Cardiac fibroblast (primary cell): ENCODE data around the gene HOXD3.

Source experiments
- DNase-seq, 2 donors: peaks; one replicate each; pipeline versions ENCODE4 v3.0.0 to v3.0.0-alpha.2; 2010; ENCODE audit warnings: low read depth in 2 of 2
- H3K4me3 ChIP-seq, 2 donors: replicated peaks in 1 of 2; 1 replicate in 1 of 2; 2 replicates in 1 of 2; pipeline ENCODE4 v1.5.1; 2011; ENCODE audit warnings: low read depth in 2 of 2, low read length in 2 of 2, mild to moderate bottlenecking in 2 of 2, moderate library complexity in 1 of 2
- TF ChIP-seq, protein P1 (sequence below): IDR thresholded peaks from one replicate; pipeline ENCODE4 v1.5.1; 2011; ENCODE audit warnings: low read depth, mild to moderate bottlenecking, low read length, inconsistent platforms

HOXD3 gene

DNA sequence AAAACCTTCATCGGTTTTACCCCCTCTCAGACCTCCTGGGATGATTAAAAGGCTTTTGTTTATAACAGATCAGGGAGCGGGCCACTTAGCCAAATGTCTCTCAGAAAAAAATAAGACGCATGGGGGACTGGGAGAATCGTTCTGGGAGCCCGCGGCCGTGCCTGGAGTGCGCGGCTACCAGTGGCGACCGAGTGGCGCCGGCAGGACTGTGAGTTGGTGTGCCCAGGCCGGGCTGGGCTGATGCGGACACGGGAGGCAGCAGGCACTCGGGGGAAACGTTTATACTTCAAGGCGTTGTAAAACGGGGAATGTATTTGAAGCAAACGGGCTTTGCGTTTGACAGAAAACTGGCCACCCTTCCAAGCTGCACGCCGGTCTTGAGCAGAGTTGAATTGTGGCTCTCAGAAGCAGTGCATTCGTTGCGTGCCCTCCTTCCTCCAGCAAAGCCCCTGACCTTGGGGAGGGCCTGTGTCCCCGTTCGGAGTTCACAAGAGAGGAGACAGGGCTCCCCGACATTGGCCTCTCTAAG, 45.2 kb upstream of the HOXD3 start:
- no peak for DNase-seq
- TF ChIP-seq, protein P1, sequence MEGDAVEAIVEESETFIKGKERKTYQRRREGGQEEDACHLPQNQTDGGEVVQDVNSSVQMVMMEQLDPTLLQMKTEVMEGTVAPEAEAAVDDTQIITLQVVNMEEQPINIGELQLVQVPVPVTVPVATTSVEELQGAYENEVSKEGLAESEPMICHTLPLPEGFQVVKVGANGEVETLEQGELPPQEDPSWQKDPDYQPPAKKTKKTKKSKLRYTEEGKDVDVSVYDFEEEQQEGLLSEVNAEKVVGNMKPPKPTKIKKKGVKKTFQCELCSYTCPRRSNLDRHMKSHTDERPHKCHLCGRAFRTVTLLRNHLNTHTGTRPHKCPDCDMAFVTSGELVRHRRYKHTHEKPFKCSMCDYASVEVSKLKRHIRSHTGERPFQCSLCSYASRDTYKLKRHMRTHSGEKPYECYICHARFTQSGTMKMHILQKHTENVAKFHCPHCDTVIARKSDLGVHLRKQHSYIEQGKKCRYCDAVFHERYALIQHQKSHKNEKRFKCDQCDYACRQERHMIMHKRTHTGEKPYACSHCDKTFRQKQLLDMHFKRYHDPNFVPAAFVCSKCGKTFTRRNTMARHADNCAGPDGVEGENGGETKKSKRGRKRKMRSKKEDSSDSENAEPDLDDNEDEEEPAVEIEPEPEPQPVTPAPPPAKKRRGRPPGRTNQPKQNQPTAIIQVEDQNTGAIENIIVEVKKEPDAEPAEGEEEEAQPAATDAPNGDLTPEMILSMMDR: no peak
- no peak overlapping the region for H3K4me3 ChIP-seq

DNA sequence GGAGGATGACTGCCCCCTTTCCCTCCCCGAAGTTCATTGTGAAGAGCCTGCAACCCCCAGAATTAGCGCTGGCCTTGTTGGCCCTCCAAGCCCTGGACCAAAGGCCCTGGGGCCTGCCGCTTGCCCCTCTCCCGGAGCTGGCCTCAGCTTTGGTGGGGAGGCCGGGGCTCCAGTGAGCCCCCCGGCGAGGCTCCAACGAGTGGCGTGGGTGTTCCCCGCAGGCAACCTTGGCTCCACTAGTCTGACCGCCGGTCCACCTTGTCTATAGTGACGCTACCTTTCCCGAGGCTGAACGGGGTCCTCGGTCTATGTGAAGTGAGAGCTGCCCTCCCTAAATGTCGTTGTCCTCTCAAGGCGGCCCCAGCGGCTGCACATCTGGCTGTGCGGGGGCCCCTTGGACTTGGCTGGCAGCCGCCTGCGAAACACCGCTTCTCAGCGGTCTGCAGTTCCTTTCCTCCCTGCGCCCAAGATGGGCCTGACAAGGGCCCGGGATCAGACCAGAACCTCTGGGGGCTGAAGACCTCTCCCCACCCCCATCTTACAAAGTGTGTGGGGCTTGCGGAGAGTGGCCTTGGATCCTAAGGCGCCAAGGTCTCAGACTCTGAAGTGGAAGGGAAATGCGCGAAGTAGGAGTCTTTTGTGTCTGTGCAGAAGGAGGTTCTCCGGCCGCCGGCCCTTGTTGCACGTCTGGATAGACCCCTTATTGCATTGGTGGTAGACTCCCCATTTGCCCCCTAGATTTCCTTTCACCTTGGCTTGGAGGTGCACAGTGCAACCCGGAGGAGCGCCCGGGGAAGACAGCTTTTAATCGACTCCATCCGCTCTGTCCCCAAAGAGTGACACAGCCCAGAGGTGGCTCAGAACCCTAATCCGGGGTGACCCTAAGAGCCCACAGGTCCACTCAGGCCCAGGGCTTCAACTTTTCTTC, 44.5 kb upstream of the HOXD3 start:
- H3K4me3 ChIP-seq: no peak overlapping the region
- TF ChIP-seq, protein P1: no peak
- DNase-seq: no peak

DNA sequence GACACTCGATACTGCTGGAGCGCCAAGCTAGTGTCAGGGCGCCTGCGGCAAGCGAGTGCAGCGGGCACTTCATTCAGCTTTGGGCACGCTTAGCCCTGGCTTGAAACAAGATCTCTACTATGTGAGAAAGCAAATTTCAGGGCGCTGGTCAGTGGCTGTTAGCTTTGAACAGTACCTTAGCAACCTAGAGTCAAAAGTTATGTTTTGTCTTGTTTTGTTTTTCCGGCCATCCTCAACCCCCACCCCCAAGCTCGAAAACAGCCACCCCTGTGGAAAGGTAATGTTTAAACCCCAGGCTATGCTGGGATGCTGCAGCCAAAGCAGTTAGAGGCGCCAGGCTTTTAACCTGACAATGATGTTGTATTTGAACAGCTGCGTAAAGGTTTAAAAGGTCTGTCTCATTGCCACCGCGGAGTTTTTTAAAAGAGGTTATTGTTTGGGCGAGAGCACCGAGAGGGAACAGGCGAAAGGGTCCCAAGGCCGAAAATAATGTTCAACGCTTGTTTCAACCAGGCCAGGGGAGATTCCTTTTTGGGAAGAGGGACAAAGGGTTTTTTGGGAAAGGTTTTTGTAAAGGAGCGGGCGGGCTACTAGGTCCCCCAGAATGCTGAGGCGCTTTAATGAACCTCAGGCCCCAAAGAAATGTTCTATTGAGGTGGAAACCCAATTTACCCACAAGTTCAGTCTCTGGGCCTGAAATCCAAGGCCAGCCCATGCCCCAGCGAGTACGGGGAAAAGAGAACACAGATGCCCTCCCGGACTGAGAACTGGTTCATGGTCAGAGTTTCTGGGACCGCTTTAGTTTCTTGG, 42.8 kb upstream of the HOXD3 start:
- H3K4me3 ChIP-seq: no peak overlapping the region
- no peak for DNase-seq
- TF ChIP-seq, protein P1: no peak

DNA sequence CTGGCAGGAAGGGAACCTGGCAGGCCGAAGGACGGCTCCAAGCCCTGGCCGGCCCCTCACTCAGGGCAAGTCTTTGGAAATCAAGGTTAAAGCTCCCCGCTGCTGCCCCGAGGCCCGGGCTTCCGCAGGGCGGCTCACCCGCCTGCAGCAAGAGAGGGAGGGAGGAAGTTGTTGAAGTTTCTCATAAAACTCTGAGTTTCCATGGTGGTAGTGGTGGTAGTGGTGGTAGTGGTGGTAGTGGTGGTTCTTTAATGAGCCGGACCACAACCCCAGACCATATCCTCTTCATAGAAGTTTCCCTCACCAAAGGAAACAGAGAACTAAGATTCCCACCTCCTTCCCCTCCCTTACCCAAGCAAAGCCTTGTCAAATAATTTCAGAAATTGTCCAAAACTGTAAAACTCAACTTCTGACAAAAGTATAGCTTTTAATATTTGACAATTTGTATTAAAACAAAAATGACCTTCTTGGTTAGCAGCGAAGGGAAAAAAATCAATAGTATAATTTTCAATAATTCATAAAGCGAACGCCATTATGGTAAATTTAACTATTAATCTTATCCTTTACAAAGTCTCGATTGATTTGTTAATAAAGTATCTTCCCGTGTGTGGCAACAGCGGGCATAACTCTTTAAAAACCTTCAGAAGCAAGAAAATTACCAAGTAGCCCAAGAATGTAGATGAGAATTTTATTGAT, 42.0 kb upstream of the HOXD3 start:
- no peak for DNase-seq
- no peak overlapping the region for H3K4me3 ChIP-seq
- TF ChIP-seq, protein P1: no peak

DNA sequence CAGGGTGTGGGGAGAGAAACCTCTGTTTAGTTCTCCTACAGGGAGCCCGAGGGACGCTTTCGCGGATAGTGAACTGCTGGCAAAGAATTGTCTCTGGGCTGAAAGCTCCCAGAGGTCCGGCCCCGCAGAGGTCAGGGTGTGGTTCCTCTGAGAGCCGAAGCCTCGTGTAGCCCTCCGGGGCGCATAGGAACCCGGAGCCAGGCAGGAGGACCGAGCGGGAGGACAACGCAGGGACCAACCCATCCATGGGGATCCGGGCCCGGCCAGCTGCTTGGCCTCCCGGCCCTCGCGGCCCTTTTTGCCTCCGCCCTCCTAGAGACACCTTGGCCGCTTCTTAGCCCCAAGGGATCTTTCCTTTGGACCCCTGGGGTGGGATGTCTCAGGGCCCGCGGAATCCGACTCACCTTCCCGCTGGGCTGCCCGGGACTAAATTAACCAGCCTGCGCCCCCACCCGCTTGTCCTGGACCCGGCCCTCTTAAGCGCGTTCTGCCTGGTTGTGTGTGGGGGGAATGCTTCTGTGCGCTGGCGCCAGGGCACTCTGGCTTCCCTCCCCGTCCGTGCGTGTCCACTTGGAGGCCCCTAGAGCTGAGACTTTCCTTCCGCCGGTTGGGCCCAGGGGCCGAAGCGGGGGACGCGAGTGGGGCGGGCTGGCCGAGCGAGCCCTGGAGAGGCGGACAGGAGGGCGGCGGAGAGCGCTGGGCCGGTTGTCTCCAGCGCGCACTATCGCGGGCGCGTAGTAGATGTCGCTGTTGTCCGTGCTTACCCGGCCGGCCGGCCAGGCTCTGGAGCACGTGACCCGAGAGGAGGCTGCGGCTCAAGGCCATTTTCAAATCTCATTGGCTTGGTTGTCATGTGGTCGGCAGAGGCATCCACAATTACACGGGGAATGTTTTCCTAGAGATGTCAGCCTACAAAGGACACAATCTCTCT, 41.0 kb upstream of the HOXD3 start, which contains the start of gene HOXD10:
TSS of gene HOXD10 (plus strand) at position 896 of the 931 bp plus-strand sequence. CDS start 56 bp downstream, outside the sequence.
- TF ChIP-seq, protein P1: no peak
- DNase-seq: no peak
- H3K4me3 ChIP-seq: no peak within 1 kb of the TSS
